Stimulated activated CD8-positive, alpha-beta memory T cell treated with anti-CD3 and anti-CD28 coated beads, Interleukin-4, amount 100 ng/mL, for 48 hours (primary cell): ENCODE data around the gene LSMEM2.
"Not testable (repeated sequence)": the region's sequence is repeated elsewhere in the genome, so short reads cannot be mapped to it uniquely, and the experiment has no call there.

Experiments
- DNase-seq: peaks from one replicate; pipeline ENCODE4 v3.0.0-alpha.2; 2020

Gene LSMEM2

DNA sequence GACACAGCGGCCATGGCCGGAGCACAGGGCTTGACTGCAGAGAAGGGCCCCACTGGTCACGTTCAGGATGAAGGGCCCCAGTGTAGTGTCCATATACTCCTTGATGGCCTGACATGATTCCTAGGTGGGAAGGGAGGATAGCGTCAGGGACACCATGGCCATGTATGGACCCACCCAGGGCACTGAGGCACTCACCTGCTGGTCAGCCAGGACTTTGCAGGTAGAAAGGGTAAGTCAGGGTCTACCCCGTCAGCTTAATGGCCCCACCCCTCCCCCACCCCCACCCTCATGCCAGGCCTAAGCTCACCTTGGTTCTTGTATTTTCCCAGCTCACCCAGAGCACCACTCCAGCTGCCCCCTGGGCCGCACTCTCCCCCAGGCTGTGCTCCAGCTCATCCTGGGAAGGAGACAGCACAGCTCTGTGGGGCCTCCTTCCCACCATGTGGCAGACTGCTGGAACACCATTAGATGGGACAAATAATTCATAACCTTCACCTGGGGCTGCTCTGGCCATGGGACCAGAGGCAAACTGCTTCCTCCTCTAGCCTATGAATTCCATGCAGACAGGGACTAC is 21.9 kb downstream of the LSMEM2 start:
- DNase-seq = no peak

DNA sequence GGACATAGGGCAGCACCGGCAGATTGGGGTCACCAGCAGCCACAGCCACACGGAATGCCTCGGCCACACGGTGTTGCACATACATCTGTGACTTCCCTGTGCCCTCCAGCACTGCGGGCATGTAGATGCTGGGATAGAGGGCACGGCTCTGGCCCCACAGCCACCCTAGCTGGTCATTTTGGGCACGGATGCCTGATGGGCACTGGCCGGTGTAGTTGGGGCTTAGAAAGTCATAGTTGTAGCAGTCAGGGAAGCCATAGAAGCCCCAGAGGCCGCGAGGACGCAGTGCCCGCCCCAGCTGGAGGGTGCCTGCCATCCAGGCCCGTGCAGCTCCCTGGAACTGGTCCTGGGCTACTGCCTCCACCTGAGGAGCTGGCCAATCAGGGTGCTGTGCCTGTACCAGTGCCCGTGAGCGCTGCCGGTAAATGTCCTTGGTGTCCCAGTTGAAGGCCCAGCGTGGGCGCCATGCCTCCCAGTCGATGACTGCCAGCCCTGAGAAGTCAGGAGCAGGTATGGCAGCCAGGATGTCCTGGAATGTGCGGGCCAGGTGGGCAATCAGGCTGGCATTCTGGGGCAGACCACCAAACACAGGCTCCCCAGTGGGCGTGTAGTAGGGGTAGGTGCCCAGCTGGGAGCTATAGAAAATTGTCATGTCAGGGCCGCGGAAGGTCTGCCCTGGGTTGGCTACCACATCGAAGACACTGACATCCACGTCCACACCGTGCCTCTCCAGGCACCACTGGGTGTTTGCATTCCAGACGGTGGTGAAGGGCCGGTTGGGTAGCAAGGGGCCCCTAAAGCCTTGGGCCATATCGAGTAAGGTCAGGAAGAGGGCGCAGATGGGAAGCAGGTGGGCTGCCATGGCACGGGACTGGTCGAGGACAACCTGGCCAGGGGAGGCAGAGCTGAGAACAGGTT is 23.5 kb downstream of the LSMEM2 start:
- DNase-seq = no peak

DNA sequence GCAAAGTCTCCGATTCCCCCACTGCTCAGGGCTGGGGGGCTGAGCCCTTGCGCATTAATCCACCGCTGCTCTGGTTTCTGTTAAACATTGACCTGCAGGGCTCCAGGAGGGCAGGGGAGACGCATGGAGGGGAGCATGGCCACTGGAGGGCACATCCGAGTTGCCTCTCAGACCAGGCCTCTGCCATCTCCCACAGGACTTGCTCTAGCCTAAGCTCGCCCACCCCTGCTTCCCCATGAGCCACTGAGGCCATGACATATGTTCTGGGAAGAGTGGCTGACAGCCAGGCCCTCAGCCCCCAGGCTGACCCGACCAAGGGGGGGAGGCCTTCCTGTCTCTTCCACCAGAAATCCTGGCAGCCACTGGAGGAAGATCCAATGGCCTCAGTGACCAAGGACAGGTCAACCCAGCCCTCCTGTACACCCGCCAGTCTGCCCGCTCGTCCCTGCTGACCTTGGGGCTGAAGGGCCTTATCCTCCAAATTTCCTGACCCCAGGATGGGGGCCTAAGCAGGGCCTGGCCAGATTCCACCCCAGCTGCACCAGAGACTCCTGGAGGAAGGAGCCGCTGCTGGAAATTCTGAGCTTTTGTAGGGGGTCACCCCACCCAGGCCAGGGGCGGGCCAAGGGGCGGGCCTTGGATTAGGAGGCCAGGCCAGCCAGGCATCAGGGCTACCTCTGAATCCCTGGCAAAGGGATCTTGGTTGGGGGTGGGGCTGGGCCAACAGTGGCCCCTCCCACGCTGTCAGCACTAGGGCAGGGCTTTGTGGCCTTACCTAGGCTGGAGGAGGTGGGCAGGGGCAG is 24.3 kb downstream of the LSMEM2 start, which contains the start of gene HYAL1:
Gene HYAL1 (minus strand): TSS at position 562 of the 803 bp plus-strand sequence. CDS start 618 bp downstream, outside the sequence.
- no peak for DNase-seq

DNA sequence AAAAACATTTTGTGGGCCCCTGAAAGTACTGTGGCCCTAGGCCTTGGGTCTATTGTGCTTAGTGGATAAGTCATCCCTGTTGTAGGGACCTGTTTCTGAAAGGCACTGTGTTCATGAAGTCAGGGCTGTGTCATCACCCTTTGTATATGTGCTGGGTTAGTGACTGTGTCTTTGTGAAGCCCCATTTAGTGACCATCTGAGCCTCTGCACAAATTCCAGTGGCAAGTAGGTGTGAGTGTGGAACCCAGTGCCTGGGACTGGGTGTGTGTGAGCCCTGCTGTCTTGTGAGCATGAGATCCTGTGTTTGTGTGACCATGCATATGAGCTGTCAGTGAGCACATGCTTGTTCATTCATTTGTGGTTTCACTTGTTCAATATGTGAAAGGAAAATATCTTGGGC is 25.7 kb downstream of the LSMEM2 start:
- no peak for DNase-seq

DNA sequence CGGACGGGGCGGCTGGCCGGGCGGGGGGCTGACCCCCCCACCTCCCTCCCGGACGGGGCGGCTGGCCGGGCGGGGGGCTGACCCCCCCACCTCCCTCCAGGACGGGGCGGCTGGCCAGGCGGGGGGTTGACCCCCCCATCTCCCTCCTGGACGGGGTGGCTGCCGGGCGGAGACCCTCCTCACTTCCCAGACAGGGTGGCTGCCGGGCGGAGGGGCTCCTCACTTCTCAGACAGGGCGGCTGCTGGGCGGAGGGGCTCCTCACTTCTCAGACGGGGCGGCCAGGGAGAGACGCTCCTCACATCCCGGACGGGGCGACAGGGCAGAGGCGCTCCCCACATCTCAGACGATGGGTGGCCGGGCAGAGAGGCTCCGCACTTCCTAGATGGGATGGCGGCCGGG is 33.2 kb downstream of the LSMEM2 start:
- DNase-seq = not testable (repeated sequence)

DNA sequence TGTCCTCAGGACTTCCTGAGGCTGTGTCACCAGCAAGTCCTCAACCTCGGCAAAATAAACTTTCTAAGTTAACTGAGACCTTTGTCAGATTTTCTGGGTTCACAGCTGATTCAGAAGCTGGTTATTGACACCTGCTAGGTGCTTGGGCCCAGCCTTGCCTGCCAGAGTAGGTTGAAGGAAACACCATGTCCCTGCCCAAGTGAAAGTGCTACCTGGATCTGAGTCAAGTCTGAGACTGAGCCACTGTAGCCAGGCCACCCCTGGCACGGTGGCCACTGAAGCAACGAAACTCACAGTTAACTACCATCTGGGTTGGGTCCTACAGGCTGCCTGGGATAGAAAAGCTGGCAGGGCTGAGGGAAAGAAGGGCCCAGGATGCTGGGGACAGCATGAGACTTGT is 35.5 kb downstream of the LSMEM2 start:
- no peak for DNase-seq

DNA sequence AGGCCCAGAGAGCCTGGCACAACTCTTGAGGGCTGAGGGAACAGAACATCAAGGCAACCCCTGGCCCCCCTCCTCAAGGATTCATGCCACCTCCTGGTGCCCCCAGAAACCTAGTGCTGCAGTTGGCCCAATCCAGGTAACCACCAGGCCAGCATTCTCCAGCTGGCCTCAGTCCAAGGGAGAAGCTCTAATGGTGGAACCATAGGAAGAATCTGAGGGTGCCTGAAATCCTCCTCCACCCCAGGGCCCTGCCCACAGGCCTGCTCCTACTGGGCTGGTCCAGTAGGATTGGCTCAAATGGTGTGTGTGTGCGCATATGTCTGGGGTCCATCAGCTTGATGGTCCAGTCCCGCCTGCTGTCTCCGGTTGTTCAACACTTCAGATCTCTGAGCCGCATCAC is 35.9 kb downstream of the LSMEM2 start:
- DNase-seq = no peak

DNA sequence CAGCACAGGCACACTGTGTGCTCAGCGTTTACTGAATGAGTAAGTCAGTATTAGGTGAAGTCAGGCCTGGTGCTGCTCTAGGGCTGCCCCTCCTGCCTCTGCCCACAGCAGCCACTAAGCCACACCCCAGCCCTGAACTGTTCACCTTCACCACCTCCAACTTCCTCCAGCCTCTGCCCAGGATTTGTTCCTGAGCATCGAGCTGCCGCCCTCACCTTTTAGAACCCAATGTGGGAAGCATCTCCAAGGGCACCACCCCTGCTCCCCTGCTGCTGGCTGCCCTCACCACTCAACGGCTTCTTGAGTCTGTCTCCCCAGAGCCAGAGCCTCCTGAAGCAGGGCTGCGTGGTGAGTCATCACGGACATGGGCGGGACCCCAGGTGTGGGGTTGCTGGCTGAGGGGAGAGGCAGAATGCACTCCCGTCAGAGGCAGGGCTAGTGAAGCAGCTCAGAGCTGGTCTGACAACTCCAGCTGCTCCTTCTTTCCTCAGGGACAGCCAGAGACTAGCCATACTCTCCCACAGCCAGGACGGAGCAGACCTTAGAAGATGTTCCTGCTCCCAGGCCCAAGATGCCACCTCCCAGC is 37.9 kb downstream of the LSMEM2 start:
- peak; percentile 75 for DNase-seq

DNA sequence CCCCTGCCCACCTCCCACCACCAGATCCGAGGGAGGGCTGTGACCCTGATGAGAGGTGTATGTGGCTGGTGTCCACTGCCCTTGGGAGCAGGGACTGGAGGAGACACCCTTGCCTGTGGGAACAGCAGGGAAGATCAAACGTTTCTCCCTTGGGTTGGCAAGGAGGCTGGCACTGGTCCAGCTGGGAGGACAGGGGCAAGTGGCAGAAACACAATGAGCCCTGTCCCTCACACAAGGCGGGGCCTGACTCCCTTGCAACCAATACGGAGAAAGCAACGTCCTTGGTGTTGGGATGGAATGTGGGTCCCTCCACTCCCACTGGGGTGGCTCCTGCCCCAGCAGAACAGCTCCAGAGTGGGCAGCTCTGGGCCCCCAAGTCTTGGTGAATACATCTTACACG is 38.4 kb downstream of the LSMEM2 start:
- no peak for DNase-seq

DNA sequence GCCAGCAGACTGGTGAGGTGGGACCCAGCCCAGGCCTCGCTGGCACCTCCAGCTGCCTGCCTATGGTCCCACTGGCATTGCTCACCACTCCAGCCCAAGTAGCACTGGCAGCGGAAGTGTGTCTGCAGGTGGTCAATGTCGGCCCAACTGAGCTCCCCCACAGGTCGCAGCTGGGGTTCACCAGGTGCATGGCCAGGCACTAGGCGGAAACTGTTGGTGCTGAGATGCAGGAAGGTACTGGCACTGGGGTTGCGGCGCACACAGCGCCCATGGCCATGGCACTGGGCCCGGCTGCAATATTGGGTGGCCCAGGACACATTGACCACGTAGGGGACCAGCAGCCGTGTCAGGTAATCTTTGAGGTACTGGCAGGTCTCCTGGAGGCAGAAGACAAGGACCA is 39.3 kb downstream of the LSMEM2 start:
- no peak for DNase-seq

DNA sequence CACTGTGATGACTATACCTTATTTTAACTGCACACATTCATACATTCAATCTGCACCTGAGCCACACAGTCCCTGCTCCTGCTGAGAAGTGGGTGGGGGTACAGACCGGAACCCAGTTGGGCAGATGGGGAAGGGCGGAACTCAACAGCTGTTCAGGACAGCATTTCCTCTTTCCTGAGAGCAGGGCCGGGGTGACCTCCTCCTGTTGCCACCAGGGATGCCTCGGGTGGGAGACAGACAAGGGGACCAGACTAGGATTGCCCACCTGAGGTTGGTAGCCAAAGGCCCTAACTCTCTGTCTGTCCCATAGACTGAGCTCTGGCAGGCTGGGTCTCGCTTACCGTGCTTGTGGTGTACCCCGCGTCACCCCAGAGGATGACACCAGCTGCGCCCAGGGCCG is 39.7 kb downstream of the LSMEM2 start:
- no peak for DNase-seq

DNA sequence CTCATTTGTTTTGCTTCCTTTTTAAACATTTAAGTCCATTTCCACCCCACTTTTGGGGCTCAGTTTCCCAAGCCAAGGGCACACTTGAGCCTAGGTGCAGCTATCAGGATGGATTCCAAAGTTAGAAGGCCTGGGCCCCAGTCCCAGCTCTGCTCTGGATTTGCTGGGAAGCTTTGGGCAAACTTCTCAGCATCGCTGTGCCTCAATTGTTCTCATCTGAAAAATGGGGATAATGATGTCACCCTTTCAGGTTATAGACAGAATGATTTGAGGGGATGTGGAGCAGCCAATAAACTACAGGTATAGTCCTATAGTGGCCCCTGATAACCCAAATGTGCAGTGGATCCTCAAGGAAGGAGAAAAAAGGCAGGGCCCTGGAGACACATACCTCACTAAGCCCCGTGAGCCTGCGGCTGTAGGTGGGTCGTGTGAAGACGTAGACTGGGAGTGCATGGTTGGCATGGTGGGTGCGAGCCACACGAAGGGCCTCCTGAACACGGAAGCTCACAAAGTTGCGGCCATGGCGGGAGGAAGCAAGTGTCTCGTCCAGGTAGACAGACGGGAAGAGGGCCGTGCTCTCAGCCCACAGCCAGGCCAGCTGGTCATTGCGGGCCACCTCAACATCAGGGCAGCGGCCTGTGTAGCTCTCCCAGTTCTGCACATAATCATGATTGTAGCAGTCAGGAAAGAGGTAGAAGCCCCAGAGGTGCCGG is 40.5 kb downstream of the LSMEM2 start:
- no peak for DNase-seq

DNA sequence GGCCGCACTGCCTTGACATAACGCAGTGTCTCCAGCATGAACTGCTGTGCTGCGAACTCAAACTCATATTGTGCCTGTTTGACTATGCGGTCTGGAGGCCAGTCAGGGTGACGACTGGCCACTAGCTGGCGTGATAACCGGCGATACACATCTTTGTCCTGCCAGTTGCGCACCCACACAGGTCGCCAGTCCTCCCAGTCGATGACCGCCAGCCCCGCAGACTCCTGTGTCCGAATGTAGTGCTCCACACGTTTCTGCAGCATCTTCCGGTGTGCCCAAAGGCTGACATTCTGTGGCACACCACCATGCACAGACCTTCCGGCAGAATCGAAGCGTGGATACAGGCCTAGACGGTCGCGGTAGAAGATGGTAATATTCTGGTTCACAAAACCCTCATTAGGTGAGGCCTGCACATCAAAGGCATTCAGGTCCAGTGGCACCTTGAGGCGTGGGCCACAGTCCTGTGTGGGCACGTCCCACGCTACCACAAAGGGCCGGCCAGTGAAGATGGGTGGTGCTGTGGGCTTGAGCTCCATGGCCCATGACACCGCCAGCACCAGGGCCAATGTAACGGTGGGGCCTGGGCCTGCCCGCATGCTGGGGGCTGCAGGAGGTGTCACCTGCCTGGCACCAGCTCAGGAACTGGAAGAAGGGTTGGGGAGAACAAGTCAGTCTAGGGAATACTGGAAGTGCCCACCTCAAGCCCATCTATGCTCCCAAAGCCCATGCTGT is 41.2 kb downstream of the LSMEM2 start:
- no peak for DNase-seq

DNA sequence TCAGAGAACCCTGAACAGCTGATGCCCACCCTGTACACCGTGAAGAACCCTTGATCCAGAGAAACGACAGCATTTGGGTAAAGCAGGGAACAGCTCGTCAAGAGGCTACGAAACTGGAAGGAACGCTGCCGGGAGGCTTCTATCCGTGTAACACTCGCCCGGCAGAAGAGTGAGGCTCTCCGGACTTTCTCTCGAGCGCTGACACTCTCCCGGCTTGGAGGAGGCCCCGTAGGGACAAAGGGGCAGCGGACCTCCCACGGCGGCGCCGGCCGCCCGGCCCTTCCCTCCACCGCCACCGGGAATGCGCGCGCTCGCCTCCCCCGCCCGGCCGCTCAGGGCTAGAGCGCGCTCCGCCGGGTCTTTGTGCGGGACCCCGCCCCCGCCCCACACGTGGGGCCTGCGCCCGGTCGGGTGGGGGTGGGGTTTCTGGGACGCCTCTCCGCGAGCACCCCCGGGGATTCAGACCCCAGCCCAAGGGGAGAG is 42.0 kb downstream of the LSMEM2 start:
- peak; percentile 75 for DNase-seq

DNA sequence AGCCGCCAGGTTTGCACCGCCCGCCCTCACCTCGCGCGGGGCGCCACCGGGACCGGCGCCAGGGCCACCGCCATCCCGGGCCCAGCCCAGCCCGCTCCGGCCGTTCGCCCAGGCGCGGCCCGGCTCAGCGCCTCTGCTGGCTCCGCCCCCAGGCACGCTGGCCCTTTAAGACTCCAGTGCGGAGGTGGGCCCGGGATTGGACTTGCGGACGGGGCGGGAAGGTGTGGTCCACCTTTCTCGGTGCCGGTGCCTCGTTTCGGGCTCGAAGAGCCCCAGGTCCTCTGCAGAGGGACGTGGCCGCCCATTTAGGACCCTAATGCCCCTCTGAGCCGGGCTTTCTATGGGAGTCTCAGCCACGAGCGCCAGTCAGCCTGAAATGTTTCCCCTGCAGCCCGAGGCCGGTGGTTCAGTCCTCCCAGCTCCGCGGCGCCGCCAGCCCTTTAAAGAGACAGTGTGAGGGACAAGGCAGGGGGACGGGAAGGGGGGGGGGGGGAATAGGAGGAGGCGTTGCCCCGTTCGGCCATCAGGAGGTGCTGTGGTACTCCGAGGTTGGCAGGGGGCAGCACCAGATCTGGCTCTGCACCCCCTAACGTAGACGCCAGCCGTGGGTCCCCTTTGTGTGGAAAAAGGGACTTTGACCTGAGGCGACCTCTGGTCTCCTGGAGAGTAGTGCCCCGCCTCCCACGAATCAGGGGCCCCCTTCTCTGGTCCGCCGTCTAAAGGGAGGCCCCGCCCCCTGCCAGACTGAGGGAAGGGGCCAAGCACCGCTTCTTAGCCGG is 42.6 kb downstream of the LSMEM2 start:
- peak; percentile 88 for DNase-seq

DNA sequence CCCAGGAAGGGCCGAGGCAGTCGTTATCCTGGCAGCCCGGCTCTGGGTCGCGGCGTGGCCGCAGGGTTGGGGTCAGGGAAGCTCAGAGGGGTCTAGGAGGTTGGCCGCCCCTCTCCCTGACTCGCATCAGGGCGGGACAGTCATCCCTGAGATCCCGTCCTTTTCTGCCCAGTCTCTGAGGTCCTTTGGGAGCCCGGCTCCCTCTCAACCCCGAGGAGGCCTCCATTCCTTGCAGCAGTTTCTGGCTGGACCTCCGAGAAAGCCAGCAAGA is 43.2 kb downstream of the LSMEM2 start:
- no peak for DNase-seq

DNA sequence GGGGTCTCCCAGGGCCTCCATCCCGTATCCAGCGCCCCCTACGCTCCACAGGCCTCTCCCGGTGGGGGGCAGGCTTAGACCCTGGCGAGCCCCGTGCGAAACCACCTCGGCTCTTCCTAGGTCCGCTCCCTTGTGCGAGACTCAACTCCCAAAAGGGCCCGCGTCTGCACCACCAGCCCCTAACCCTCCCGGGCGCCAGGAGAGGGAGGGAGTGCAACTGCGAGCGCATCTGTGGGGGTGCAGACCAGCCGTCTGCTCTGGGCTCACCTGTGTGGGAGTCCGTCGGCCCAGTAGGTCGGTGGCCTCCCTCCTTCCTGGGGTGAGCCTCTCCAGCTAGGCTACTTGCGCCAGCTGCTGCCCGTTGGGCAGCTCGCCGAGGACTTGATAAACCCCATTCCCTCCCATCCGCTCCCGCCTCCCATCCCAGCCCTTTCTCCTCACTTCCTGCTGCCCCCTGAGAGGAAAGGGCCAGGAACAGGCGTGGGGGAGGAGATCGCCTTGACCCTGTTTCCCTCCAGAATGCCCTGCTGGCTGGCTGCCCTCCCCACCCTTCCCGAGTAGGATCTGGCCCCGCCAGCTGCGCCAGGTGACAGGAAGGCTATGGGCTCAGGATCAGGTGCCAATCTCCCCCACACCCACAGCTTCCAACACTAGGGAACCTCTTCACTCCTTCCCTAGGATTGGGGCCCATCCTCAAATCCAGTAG is 43.7 kb downstream of the LSMEM2 start, which contains the start of gene HYAL2:
Gene HYAL2 (minus strand): TSS at position 360 of the 706 bp plus-strand sequence. CDS start 2,256 bp downstream, outside the sequence.
- no peak for DNase-seq

DNA sequence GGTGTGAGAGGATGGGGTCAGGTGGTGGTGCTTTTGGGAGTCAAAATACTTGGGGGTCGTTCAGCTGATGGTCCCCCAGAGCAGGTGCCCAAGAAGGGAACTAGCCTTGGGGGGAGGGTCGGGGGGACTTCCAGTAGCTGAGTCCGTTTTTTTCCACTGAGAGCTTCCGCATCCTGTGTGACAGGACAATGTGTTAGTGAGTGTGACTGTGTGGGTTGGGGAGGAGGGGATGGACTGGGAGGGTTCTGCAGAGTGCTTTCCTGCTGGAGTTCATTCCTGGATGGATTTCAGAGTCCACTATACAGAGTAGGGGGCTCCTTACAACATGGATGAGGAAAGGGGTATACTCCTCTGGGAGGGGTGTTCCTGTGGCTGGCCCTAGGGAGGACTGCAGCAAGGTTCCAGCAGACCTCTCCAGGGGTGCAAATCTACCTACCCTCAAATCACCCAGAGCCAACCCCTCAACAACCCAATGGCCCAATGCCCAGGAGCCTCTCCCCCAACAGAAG is 44.3 kb downstream of the LSMEM2 start:
- no peak for DNase-seq

DNA sequence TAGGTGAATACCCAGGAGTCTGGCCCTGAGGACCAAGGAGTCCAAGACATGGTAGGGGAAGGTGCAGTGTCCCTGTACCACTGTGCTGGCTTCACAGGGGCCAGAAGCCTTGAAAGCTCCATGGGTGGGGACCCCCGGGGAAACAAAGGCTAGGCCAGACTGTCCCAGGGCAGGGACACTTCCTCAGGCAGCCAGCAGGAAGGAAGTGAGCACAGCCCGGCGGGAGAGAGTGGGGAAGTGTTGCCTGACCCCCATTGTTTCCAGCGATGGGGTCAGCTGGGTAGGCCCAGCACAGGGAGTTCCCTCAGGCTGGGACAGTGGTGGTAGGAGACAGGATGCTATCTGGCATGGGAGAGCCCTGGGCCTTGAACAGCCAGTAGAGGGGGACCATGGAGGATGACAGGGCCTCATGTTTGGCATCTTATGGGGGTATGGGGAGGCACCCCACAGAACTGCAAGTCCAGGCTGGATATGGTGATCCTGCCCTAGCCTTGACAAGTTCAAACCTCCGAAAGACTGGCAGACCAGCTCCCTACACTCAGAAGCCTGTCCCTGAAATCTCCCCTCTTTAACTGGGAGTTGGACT is 44.8 kb downstream of the LSMEM2 start:
- no peak for DNase-seq
